ENCODE results near the gene RAPGEF5. TPM values are rescaled to one million over a fixed set of nuclear protein-coding genes. Genes with fewer than 3 reads are reported as not detected.

Gene RAPGEF5
- total RNA-seq, 1 donor from 2014 or later = 29.7 TPM

- Histone ChIP-seq H3K9ac (ENCODE audit: low read depth in 1 of 3, low read length in 3 of 3) (no peak overlapping the region), H3K4me3 (ENCODE audit: low read length in 3 of 3) (no peak overlapping the region), H3K9me3 (ENCODE audit: control insufficient read depth in 3 of 3, low read length in 3 of 3) (no peaks in the 10 kb centered on the region), H3K36me3 (ENCODE audit: control insufficient read depth in 3 of 3, insufficient read depth in 3 of 3, low read length in 3 of 3) (no peaks in the 10 kb centered on the region), H3K27ac (ENCODE audit: low read depth, low read length) (no peak overlapping the region), H3K27me3 (ENCODE audit: control insufficient read depth in 3 of 3, insufficient read depth in 3 of 3, low read length in 3 of 3) (no peaks in the 10 kb centered on the region), H3K4me1 (ENCODE audit: control insufficient read depth in 3 of 3, insufficient read depth in 3 of 3, low read length in 3 of 3) (peaks cover 0 to 5% (median 0%) of the 10 kb centered on the region in 3 donors)
Observed at GRCh38 chr7:22252936-22253536, 103.9 kb downstream of the RAPGEF5 start.

DNA sequence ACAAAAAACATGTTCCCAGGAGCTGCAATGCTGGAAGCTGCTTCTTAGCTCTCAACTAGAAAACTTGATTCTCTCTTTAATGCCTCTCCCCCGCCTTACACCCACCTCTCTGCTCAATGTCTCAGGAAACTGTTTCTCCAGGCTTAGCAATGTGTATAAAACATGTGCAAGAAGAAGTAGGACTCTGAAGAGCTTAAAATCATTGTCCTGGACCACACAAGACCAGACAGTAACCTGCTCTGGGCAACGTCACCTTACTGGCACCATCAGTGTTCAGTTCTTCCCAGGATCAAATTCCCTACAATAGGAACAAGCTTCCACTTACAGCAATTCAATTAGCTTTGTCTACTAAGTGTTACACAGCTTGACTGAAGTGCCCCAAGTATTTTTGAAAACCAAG is 104.9 kb downstream of the RAPGEF5 start:
- Histone ChIP-seq H3K4me1 (ENCODE audit: control insufficient read depth in 3 of 3, insufficient read depth in 3 of 3, low read length in 3 of 3) (peaks cover 0 to 5% (median 0%) of the 10 kb centered on the region in 3 donors), H3K27ac (ENCODE audit: low read depth, low read length) (no peak overlapping the region), H3K4me3 (ENCODE audit: low read length in 3 of 3) (no peak overlapping the region), H3K27me3 (ENCODE audit: control insufficient read depth in 3 of 3, insufficient read depth in 3 of 3, low read length in 3 of 3) (no peaks in the 10 kb centered on the region), H3K36me3 (ENCODE audit: control insufficient read depth in 3 of 3, insufficient read depth in 3 of 3, low read length in 3 of 3) (no peaks in the 10 kb centered on the region), H3K9ac (ENCODE audit: low read depth in 1 of 3, low read length in 3 of 3) (peak overlapping the region in 1 of 3 donors; percentile 33), H3K9me3 (ENCODE audit: control insufficient read depth in 3 of 3, low read length in 3 of 3) (no peaks in the 10 kb centered on the region)

GRCh38 chr7:22251281-22251680 is 105.7 kb downstream of the RAPGEF5 start:
- H3K4me3 ChIP-seq (ENCODE audit: low read length in 3 of 3) = no peak overlapping the region
- peaks cover 0 to 5% (median 0%) of the 10 kb centered on the region in 3 donors for H3K4me1 ChIP-seq (ENCODE audit: control insufficient read depth in 3 of 3, insufficient read depth in 3 of 3, low read length in 3 of 3)
- H3K9ac ChIP-seq (ENCODE audit: low read depth in 1 of 3, low read length in 3 of 3) = no peak overlapping the region
- H3K9me3 ChIP-seq (ENCODE audit: control insufficient read depth in 3 of 3, low read length in 3 of 3) = no peaks in the 10 kb centered on the region
- H3K36me3 ChIP-seq (ENCODE audit: control insufficient read depth in 3 of 3, insufficient read depth in 3 of 3, low read length in 3 of 3) = no peaks in the 10 kb centered on the region
- H3K27me3 ChIP-seq (ENCODE audit: control insufficient read depth in 3 of 3, insufficient read depth in 3 of 3, low read length in 3 of 3) = no peaks in the 10 kb centered on the region
- no peak overlapping the region for H3K27ac ChIP-seq (ENCODE audit: low read depth, low read length)

GRCh38 chr7:22250390-22250789 is 106.6 kb downstream of the RAPGEF5 start:
- Histone ChIP-seq H3K27ac (ENCODE audit: low read depth, low read length) (no peak overlapping the region), H3K27me3 (ENCODE audit: control insufficient read depth in 3 of 3, insufficient read depth in 3 of 3, low read length in 3 of 3) (no peaks in the 10 kb centered on the region), H3K4me1 (ENCODE audit: control insufficient read depth in 3 of 3, insufficient read depth in 3 of 3, low read length in 3 of 3) (peaks cover 0 to 2% (median 0%) of the 10 kb centered on the region in 3 donors), H3K9me3 (ENCODE audit: control insufficient read depth in 3 of 3, low read length in 3 of 3) (no peaks in the 10 kb centered on the region), H3K36me3 (ENCODE audit: control insufficient read depth in 3 of 3, insufficient read depth in 3 of 3, low read length in 3 of 3) (no peaks in the 10 kb centered on the region), H3K9ac (ENCODE audit: low read depth in 1 of 3, low read length in 3 of 3) (no peak overlapping the region), H3K4me3 (ENCODE audit: low read length in 3 of 3) (no peak overlapping the region)

DNA sequence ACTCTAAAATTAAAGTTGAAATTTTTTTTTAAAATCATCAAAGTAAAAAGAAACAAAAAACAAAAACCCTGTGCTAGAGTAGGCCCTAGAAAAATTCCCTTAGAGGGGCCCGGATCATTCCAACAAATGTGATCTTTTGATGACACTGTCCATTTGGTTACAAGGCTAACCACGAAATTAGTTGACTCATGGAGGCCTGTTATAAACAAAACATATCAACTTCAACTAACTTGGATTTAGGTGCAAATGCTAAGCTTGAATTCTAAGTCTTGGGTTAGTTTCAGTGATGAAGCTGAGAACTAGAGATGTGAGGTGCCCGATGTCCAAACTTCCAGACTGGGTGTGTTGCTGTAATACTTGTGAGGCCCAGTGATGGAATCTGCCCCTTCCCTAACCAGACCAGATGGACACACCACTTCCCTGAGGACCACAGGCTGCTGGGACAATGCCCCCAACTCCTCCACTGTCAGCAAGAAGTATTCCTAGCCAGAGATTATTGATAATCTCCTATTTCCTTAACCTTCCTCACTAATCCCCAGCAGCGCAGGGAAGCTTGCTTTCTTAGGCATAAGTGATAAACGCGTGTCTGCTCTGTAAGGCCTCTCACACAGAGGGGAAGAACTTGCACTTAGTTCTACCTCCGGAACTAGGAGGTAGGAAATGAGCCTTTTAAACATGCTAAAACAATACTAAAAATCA is 108.7 kb downstream of the RAPGEF5 start:
- H3K27ac ChIP-seq (ENCODE audit: low read depth, low read length) = no peak overlapping the region
- H3K27me3 ChIP-seq (ENCODE audit: control insufficient read depth in 3 of 3, insufficient read depth in 3 of 3, low read length in 3 of 3) = no peaks in the 10 kb centered on the region
- no peak overlapping the region for H3K4me3 ChIP-seq (ENCODE audit: low read length in 3 of 3)
- peaks cover 0 to 2% (median 0%) of the 10 kb centered on the region in 3 donors for H3K4me1 ChIP-seq (ENCODE audit: control insufficient read depth in 3 of 3, insufficient read depth in 3 of 3, low read length in 3 of 3)
- no peak overlapping the region for H3K9ac ChIP-seq (ENCODE audit: low read depth in 1 of 3, low read length in 3 of 3)
- no peaks in the 10 kb centered on the region for H3K9me3 ChIP-seq (ENCODE audit: control insufficient read depth in 3 of 3, low read length in 3 of 3)
- H3K36me3 ChIP-seq (ENCODE audit: control insufficient read depth in 3 of 3, insufficient read depth in 3 of 3, low read length in 3 of 3) = no peaks in the 10 kb centered on the region

- no peaks in the 10 kb centered on the region for H3K4me1 ChIP-seq (ENCODE audit: control insufficient read depth in 3 of 3, insufficient read depth in 3 of 3, low read length in 3 of 3)
- no peak overlapping the region for H3K27ac ChIP-seq (ENCODE audit: low read depth, low read length)
- no peaks in the 10 kb centered on the region for H3K9me3 ChIP-seq (ENCODE audit: control insufficient read depth in 3 of 3, low read length in 3 of 3)
- no peak overlapping the region for H3K4me3 ChIP-seq (ENCODE audit: low read length in 3 of 3)
- no peak overlapping the region for H3K9ac ChIP-seq (ENCODE audit: low read depth in 1 of 3, low read length in 3 of 3)
- no peaks in the 10 kb centered on the region for H3K36me3 ChIP-seq (ENCODE audit: control insufficient read depth in 3 of 3, insufficient read depth in 3 of 3, low read length in 3 of 3)
- H3K27me3 ChIP-seq (ENCODE audit: control insufficient read depth in 3 of 3, insufficient read depth in 3 of 3, low read length in 3 of 3) = no peaks in the 10 kb centered on the region
Observed at GRCh38 chr7:22241805-22242390, 115.1 kb downstream of the RAPGEF5 start.

- no peaks in the 10 kb centered on the region for H3K36me3 ChIP-seq (ENCODE audit: control insufficient read depth in 3 of 3, insufficient read depth in 3 of 3, low read length in 3 of 3)
- H3K4me1 ChIP-seq (ENCODE audit: control insufficient read depth in 3 of 3, insufficient read depth in 3 of 3, low read length in 3 of 3) = no peaks in the 10 kb centered on the region
- no peak overlapping the region for H3K27ac ChIP-seq (ENCODE audit: low read depth, low read length)
- H3K27me3 ChIP-seq (ENCODE audit: control insufficient read depth in 3 of 3, insufficient read depth in 3 of 3, low read length in 3 of 3) = no peaks in the 10 kb centered on the region
- H3K9me3 ChIP-seq (ENCODE audit: control insufficient read depth in 3 of 3, low read length in 3 of 3) = no peaks in the 10 kb centered on the region
- H3K4me3 ChIP-seq (ENCODE audit: low read length in 3 of 3) = no peak overlapping the region
- no peak overlapping the region for H3K9ac ChIP-seq (ENCODE audit: low read depth in 1 of 3, low read length in 3 of 3)
Observed at GRCh38 chr7:22240904-22241571, 115.9 kb downstream of the RAPGEF5 start.

GRCh38 chr7:22238354-22239311 is 118.3 kb downstream of the RAPGEF5 start:
- Histone ChIP-seq H3K27ac (ENCODE audit: low read depth, low read length) (no peak overlapping the region), H3K27me3 (ENCODE audit: control insufficient read depth in 3 of 3, insufficient read depth in 3 of 3, low read length in 3 of 3) (no peaks in the 10 kb centered on the region), H3K36me3 (ENCODE audit: control insufficient read depth in 3 of 3, insufficient read depth in 3 of 3, low read length in 3 of 3) (no peaks in the 10 kb centered on the region), H3K9me3 (ENCODE audit: control insufficient read depth in 3 of 3, low read length in 3 of 3) (no peaks in the 10 kb centered on the region), H3K4me1 (ENCODE audit: control insufficient read depth in 3 of 3, insufficient read depth in 3 of 3, low read length in 3 of 3) (no peaks in the 10 kb centered on the region), H3K9ac (ENCODE audit: low read depth in 1 of 3, low read length in 3 of 3) (no peak overlapping the region), H3K4me3 (ENCODE audit: low read length in 3 of 3) (no peak overlapping the region)

DNA sequence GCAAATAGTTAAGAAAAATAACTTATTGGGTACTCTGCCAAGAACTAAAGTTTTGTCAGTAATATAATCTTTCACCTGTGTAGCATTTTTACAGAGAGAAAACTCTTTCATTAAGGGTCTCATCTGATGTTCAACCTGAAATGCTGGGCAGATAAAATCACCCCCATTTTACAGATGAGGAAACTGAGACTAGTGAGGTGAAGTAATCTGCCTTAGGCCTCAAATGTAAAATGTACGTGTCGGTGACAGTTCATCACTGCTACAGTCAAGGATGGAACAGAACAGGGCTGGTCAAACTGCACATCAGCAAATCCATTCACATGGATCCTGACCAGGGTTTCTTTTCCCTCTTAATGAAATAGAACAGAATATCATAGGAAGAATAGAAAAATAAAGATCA is 121.8 kb downstream of the RAPGEF5 start:
- no peak overlapping the region for H3K4me3 ChIP-seq (ENCODE audit: low read length in 3 of 3)
- no peaks in the 10 kb centered on the region for H3K27me3 ChIP-seq (ENCODE audit: control insufficient read depth in 3 of 3, insufficient read depth in 3 of 3, low read length in 3 of 3)
- no peaks in the 10 kb centered on the region for H3K9me3 ChIP-seq (ENCODE audit: control insufficient read depth in 3 of 3, low read length in 3 of 3)
- H3K36me3 ChIP-seq (ENCODE audit: control insufficient read depth in 3 of 3, insufficient read depth in 3 of 3, low read length in 3 of 3) = no peaks in the 10 kb centered on the region
- no peak overlapping the region for H3K9ac ChIP-seq (ENCODE audit: low read depth in 1 of 3, low read length in 3 of 3)
- no peak overlapping the region for H3K27ac ChIP-seq (ENCODE audit: low read depth, low read length)
- H3K4me1 ChIP-seq (ENCODE audit: control insufficient read depth in 3 of 3, insufficient read depth in 3 of 3, low read length in 3 of 3) = no peaks in the 10 kb centered on the region

All from skeletal muscle tissue (tissue), 4 donors.